HG02885 (cell line): ENCODE results near the gene SMOC2.

Experiments
- ATAC-seq: cut with Tn5 transposase; IDR thresholded peaks from one replicate; pipeline ENCODE4 v1.9.1; 2021; ENCODE audit warnings: mild to moderate bottlenecking; ENCODE audit not compliant: unreplicated experiment, poor library complexity

Gene SMOC2

DNA sequence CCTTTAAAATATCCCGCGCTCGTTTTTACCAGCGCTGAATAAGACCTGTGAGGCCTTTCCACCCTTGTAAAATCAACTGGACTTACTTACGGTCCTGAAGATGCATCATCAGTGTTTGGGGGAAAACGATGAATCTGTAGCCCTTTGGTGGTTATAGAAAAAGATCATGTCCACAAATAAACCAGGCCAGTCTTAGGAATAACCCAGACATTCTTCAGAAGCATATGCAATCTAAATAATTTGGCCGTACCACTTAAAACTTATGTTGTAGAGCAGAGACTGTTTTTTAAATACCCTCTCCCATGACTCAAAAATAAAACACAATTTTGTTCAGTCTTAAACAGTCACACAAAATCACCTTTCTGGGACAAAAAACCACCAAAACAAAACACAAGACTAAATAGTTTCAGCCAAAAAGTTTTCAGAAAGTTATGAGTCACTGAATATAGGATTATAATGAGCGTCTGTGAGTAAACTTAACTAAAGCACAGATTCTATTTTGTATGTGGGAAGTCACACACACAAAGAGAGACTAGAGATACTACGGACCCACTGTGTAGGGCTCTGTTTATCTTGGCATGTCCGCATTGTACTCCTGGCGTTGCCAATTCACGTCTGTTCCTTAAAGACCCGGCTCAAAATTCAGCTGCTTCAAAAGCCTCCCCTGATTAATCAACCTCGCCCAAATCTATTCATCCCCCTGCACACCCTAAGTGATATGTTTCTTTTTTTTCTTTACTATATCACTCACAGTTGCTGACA lies 26.5 kb upstream of the SMOC2 start:
- ATAC-seq: no peak

DNA sequence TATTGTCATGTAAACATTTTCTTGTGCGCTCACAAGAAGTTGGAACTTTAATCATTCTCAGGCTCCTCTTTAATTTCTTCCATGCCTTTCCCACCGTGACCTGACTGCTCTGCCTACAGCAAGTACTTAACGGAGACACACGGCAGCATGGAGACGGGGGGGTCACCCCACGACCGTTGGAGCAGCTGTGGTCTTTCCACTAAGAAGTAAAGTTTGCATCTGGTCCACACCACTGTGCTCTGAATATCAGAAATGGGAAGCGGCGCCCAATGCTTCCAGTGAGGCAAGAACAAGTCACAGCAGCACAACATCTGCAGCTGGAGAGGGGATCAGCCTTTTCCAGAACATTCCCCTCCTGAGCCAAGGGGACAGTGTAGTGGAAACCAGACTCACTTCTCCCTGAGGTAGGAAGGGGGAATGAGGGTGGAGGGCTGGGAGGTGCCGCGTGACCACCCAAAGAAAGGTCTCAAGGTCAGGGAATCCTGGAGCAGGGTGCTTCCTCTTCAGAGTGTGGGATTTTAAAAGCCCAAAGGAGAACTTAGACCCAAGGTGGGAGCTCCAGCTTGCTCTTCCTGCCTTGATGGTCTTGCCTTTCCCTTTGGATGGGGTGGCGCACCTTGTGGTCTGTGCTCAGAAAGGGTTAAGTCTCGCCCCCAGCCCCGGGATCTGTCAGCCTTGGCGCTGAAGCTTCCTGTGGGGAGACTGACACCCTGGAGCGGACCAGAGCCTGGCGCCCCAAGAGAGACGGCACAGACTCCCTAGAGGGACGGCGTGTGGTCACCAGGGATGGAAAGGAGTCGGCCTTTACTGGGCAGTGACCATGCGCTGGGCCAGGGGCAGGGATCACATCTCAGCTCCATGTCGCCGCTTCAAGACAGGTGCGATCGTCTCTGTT lies 25.6 kb upstream of the SMOC2 start:
- ATAC-seq: no peak

- no peak for ATAC-seq
Observed at GRCh38 chr6:168415993-168416530, 24.9 kb upstream of the SMOC2 start.

DNA sequence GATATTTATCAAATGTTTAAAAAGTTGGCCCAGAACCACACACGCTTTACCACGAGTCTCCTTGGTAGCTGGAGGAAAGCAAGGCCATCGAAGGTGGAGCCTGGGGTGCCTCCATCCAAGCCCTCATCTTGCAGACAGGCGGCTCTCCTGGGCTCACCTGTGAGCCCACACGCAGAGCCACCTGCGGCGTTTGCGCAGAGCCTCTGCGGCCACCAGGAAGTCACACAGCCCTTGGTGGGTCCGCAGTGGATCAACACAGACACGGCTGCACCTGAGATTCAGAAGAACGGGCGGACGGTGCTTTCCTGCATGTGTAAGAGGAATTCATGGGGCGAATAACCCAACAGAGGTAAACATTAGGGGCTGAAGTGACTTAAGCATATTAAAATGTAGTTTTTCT lies 24.5 kb upstream of the SMOC2 start:
- no peak for ATAC-seq

- ATAC-seq: no peak
Observed at GRCh38 chr6:168417191-168417590, 23.8 kb upstream of the SMOC2 start.

- ATAC-seq: no peak
Observed at GRCh38 chr6:168417679-168418557, 23.1 kb upstream of the SMOC2 start.

DNA sequence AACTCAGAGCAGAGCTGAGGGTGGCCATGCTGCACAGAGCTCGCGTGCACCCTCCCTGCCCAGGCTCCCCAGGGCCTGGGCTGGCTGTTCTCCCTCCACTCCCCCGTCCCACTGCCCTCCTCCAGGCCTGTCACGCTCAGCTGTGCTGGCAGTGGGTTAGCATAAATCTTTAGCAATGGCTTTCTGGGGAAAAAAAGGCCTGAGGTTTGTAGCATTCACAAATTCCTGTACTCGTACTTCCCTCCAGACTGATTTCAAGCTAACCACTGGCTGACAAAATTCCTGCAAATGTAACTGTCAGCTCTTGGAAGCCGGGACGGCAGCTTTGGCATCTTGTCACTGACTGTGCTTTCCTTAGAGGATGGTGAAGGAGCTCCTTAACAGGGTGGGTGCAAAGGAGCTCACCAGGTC lies 22.3 kb upstream of the SMOC2 start:
- no peak for ATAC-seq

- ATAC-seq: no peak
Observed at GRCh38 chr6:168419569-168419968, 21.4 kb upstream of the SMOC2 start.

- no peak for ATAC-seq
Observed at GRCh38 chr6:168420084-168420483, 20.9 kb upstream of the SMOC2 start.

- ATAC-seq: no peak
Observed at GRCh38 chr6:168420706-168421105, 20.3 kb upstream of the SMOC2 start.

- ATAC-seq: no peak
Observed at GRCh38 chr6:168427184-168427583, 13.8 kb upstream of the SMOC2 start.

DNA sequence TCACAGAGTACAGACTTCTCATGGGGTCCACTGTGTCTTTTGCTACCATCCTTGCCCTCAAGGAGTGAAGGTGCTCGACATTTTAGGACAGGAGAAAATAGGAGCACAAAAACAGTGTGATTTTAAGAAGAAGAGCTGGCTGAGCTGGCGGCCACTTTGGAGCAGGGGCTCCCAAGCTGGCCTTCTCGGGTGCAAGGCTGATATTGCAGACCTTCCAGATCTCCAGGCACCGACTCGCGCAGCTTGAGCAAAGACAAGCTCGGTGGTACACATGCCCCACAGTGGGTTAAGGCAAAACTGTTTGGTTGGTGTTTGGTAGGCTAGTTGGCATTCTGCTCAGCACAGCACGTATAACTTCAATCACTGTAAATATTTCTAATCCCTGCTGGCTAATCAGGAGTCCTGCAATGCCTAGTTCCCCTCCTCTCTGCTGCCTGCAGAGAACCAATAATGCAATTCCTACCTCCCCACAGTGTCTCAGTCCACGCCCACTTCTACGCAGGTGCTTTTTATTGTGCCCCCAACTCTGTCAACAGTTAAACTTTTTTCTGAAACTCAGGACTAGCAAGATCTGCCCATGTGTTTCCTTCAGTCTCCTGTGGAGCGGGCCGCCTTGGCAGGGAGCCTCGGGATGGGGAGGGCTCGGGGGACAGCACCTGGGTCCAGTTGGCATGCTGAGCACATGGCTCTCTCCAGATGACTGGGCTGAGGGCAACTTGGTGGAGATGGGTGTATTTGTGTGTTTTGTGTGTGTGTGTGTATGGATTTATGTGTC lies 12.7 kb upstream of the SMOC2 start:
- no peak for ATAC-seq

- ATAC-seq: no peak
Observed at GRCh38 chr6:168428863-168429262, 12.1 kb upstream of the SMOC2 start.

GRCh38 chr6:168432196-168432595 lies 8.8 kb upstream of the SMOC2 start:
- no peak for ATAC-seq

- ATAC-seq: no peak
Observed at GRCh38 chr6:168433898-168434297, 7.1 kb upstream of the SMOC2 start.

DNA sequence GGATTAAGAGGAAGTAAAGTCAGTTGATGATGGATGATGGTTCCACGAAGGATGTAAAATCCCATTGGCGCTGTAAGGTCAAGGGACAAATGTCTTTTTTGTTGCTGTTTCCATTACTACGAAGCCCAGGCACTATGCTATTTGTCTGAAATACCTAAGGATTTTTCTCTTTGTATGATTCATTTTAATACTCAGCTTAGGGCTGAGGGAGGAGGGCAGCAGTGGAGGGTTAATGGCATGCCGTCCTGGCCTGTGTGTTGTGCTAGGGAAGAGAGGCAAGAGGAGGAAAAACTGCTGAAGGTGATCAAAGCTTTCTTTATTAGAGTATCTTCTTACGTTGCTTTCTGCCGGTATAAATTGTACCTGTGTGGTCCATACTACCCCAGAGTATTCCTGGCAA lies 6.5 kb upstream of the SMOC2 start:
- no peak for ATAC-seq

- no peak for ATAC-seq
Observed at GRCh38 chr6:168437751-168438150, 3.2 kb upstream of the SMOC2 start.

GRCh38 chr6:168438783-168439520 lies 2.0 kb upstream of the SMOC2 start:
- ATAC-seq: no peak
